Activated CD8-positive, alpha-beta T cell treated with anti-CD3 and anti-CD28 coated beads for 36 hours (primary cell): ENCODE data around the gene BLOC1S5. TPM values are rescaled to one million over a fixed set of nuclear protein-coding genes. Genes with fewer than 3 reads are reported as not detected.
"Not testable (repeated sequence)": the region's sequence is repeated elsewhere in the genome, so short reads cannot be mapped to it uniquely, and the experiment has no call there.

ENCODE experiments used
- ATAC-seq: fragments of 200-7000 bp; cut with Tn5 transposase; one replicate; pipeline ENCODE4 v1.10.0; 2021; ENCODE audit warnings: mild to moderate bottlenecking, moderate library complexity
- CTCF ChIA-PET: fragments of 350-600 bp; sonication (Branson Sonifier 250); formaldehyde crosslinking; loops from one replicate; lab custom pipeline; 2021; ENCODE audit warnings: antibody characterized with exemption; lab: Charles Lee
- POLR2A ChIA-PET: fragments of 350-600 bp; sonication (Branson Sonifier 250); formaldehyde crosslinking; loops from one replicate; lab custom pipeline; 2021; ENCODE audit warnings: antibody characterized with exemption; lab: Charles Lee
- DNase-seq: peaks from one replicate; pipeline ENCODE4 v3.0.0-alpha.2; 2020
- H3K27ac Mint-ChIP-seq: one replicate; pipeline ENCODE4 v1.8.0; 2021; ENCODE audit warnings: mild to moderate bottlenecking, mixed read lengths
- H3K27me3 Mint-ChIP-seq: one replicate; pipeline ENCODE4 v1.8.0; 2021; ENCODE audit warnings: mixed read lengths
- H3K36me3 Mint-ChIP-seq: one replicate; pipeline ENCODE4 v1.8.0; 2021; ENCODE audit warnings: low read depth, mixed read lengths
- H3K4me1 Mint-ChIP-seq: one replicate; pipeline ENCODE4 v1.8.0; 2021; ENCODE audit warnings: low read depth, mixed read lengths
- H3K4me3 Mint-ChIP-seq: one replicate; pipeline ENCODE4 v1.8.0; 2021; ENCODE audit warnings: mild to moderate bottlenecking, moderate library complexity, mixed read lengths
- H3K9me3 Mint-ChIP-seq: one replicate; pipeline ENCODE4 v1.8.0; 2021; ENCODE audit warnings: mixed read lengths
- CTCF ChIP-seq: fragments of 200-600 bp; IDR thresholded peaks from one replicate; pipeline ENCODE4 v1.8.0; 2022; ENCODE audit warnings: antibody characterized with exemption, mild to moderate bottlenecking
- intact Hi-C: fragments of 100-400 bp; cut with micrococcal nuclease; formaldehyde crosslinking; loops from one replicate; pipeline ENCODE4 v1.10.0; 2022
- total RNA-seq, 2 experiments: library from RNA; stranded (reverse); gene quantifications; one replicate each; pipeline ENCODE4 v1.2.3, GENCODE V29; 2021

BLOC1S5 gene
- total RNA-seq, 2 experiments from 2014 or later: 23.7 to 26.2 TPM

GRCh38 chr6:8057793-8058192 lies 6.4 kb downstream of the BLOC1S5 start:
- ChIA-PET POLR2A (interaction anchor here (0.6 kb wide), 1 partner anchor 72 kb away, joined by 3 read pairs; no protein-coding TSS in a partner anchor), CTCF (interaction anchor here (0.9 to 1.4 kb wide), 3 partner anchors 149 to 335 kb away, joined by 3 to 5 read pairs (median 4); no protein-coding TSS in a partner anchor)
- intact Hi-C loops: loop anchor here (10.0 kb wide), 1 partner anchor 333 kb away; the partner anchor contains the start of gene BMP6
- Mint-ChIP-seq H3K4me3 (no peak overlapping the region), H3K27me3 (no peaks in the 10 kb centered on the region), H3K27ac (no peak overlapping the region), H3K9me3 (no peaks in the 10 kb centered on the region), H3K36me3 (peaks cover 31% of the 10 kb centered on the region), H3K4me1 (peaks cover 8% of the 10 kb centered on the region)
- ATAC-seq: no peak
- DNase-seq: no peak
- TF ChIP-seq CTCF: no peak

- no peak for ATAC-seq
- peaks cover 31% of the 10 kb centered on the region for H3K36me3 Mint-ChIP-seq
- ChIA-PET CTCF (interaction anchor here (0.9 to 1.4 kb wide), 3 partner anchors 148 to 334 kb away, joined by 3 to 5 read pairs (median 4); no protein-coding TSS in a partner anchor), POLR2A (no interaction called here)
- TF ChIP-seq CTCF: no peak
- no peak overlapping the region for H3K4me3 Mint-ChIP-seq
- H3K27me3 Mint-ChIP-seq: no peaks in the 10 kb centered on the region
- DNase-seq: no peak
- H3K9me3 Mint-ChIP-seq: no peaks in the 10 kb centered on the region
- H3K27ac Mint-ChIP-seq: no peak overlapping the region
- H3K4me1 Mint-ChIP-seq: peaks cover 6% of the 10 kb centered on the region
- intact Hi-C loops: loop anchor here (10.0 kb wide), 1 partner anchor 332 kb away; the partner anchor contains the start of gene BMP6
Observed at GRCh38 chr6:8057263-8057662, 6.9 kb downstream of the BLOC1S5 start.

DNA sequence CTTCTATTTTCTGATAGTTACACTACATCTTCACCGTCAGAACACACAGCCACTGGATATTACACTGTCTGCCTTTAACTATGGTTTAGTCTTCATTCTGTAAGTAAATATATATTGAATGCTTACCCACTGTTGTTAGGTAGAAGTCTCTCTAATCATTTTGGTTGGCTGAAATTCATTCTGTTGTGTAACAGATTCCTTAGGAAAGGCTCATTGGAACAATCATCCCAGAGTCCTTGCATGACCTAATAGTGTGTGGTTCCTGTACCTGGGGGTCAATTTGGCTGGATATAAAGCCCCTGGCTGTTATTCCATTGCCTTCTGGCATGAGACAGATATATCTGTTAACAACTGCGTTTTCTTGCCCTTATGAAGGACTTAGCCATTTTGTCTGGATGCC lies 9.9 kb downstream of the BLOC1S5 start:
- no peak for ATAC-seq
- Mint-ChIP-seq H3K27me3 (no peaks in the 10 kb centered on the region), H3K27ac (no peak overlapping the region), H3K36me3 (peaks cover 29% of the 10 kb centered on the region), H3K4me3 (no peak overlapping the region), H3K4me1 (peaks cover 4% of the 10 kb centered on the region), H3K9me3 (no peaks in the 10 kb centered on the region)
- intact Hi-C loops: loop anchor here (10.0 kb wide), 1 partner anchor 329 kb away; the partner anchor contains the start of gene BMP6
- no peak for TF ChIP-seq CTCF
- CTCF ChIA-PET: no interaction called here
- POLR2A ChIA-PET: no interaction called here
- no peak for DNase-seq

DNA sequence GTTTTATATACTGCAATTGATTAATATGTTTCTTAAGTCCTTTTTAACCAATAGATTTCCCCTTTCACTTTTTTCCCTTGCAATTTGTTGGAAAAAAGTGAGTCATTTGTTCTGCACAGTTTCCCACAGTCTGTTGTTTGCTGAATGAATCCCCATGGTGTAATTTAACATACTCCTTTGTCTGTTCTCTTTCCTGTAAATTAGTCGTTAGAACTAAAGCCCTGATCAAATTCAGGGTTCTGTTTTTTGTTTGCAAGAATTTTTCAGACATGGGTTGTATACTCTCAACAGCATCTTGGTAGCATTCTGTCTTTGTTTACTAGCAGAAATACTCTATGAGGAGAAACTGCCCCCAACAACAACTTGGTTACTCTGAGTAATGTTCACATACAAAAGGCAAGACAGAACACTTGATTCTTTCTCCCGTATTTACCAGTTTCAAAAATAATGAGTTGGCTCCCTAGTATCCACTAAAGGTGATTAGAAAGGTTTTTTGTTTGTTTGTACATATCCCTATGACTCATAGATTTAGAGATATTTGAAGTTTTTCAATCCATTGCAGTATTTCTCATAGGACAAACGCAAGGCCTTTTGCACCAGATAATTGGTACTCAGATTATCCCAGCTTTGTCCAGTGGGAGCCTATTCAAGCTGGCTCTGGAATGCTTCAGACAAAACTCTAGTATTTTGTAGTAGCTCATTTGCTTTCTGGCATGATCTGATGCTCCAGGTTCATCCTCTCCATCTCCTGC lies 16.5 kb downstream of the BLOC1S5 start:
- DNase-seq (no peak), ATAC-seq (no peak)
- Mint-ChIP-seq H3K4me3 (no peak overlapping the region), H3K9me3 (peaks cover 12% of the 10 kb centered on the region), H3K4me1 (peaks cover 2% of the 10 kb centered on the region), H3K36me3 (peaks cover 55% of the 10 kb centered on the region), H3K27me3 (no peaks in the 10 kb centered on the region), H3K27ac (no peak overlapping the region)
- CTCF ChIA-PET: no interaction called here
- no peak for TF ChIP-seq CTCF
- POLR2A ChIA-PET: no interaction called here
- intact Hi-C loops: no loop called here

DNA sequence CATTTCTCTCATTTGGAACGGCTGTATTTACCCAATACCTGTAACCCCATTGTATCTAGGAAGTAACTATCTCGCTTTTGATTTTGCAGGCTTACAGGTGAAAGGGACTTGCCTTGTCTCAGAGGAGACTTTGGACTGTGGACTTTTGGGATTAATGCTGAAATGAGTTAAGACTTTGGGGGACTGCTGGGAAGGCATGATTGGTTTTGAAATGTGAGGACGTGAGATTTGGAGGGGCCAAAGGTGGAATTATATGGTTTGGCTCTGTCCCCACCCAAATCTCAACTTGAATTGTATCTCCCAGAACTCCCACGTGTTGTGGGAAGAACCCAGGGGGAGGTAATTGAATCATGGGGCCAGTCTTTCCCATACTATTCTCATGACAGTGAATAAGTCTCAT lies 18.4 kb downstream of the BLOC1S5 start:
- Mint-ChIP-seq H3K36me3 (peaks cover 60% of the 10 kb centered on the region), H3K9me3 (peaks cover 12% of the 10 kb centered on the region)
- DNase-seq, H3K27ac Mint-ChIP-seq, ATAC-seq, H3K4me3 Mint-ChIP-seq, intact Hi-C loops, POLR2A ChIA-PET, H3K27me3 Mint-ChIP-seq, H3K4me1 Mint-ChIP-seq: not testable (repeated sequence)
- CTCF ChIA-PET: interaction anchor here (0.7 kb wide), 1 partner anchor 19 kb away, joined by 3 read pairs; no protein-coding TSS in a partner anchor
